H9 (cell line): Measurements from ENCODE around the gene VOPP1. TPM values are rescaled to one million over a fixed set of nuclear protein-coding genes. Genes with fewer than 3 reads are reported as not detected.

Source experiments
- DNase-seq: peaks from one replicate; pipeline ENCODE4 v3.0.0-alpha.2; 2017
- H2AFZ ChIP-seq: one replicate; pipeline ENCODE4 v1.6.1; 2013; ENCODE audit warnings: mild to moderate bottlenecking, low read length, control low read depth, moderate library complexity
- H2AK5ac ChIP-seq: 2 replicates; pipeline ENCODE4 v1.6.1; 2013; ENCODE audit warnings: low read length, control low read depth, mixed read lengths; ENCODE audit not compliant: insufficient read length
- H2BK120ac ChIP-seq: one replicate; pipeline ENCODE4 v1.6.1; 2013; ENCODE audit warnings: low read depth, mild to moderate bottlenecking, low read length, control low read depth, inconsistent platforms; ENCODE audit not compliant: poor library complexity, severe bottlenecking
- H2BK12ac ChIP-seq: 2 replicates; pipeline ENCODE4 v1.6.1; 2013; ENCODE audit warnings: low read length, control low read depth, mixed read lengths, low read depth; ENCODE audit not compliant: insufficient read length
- H2BK15ac ChIP-seq: 2 replicates; pipeline ENCODE4 v1.6.1; 2013; ENCODE audit warnings: low read depth, low read length, control low read depth
- H2BK20ac ChIP-seq: one replicate; pipeline ENCODE4 v1.6.1; 2013; ENCODE audit warnings: low read depth, mild to moderate bottlenecking, low read length, control low read depth, inconsistent platforms; ENCODE audit not compliant: poor library complexity, severe bottlenecking
- H2BK5ac ChIP-seq: 2 replicates; pipeline ENCODE4 v1.6.1; 2013; ENCODE audit warnings: low read length, control low read depth, mixed read lengths; ENCODE audit not compliant: insufficient read length
- H3K14ac ChIP-seq: 2 replicates; pipeline ENCODE4 v1.6.1; 2013; ENCODE audit warnings: low read length, control low read depth; ENCODE audit not compliant: insufficient read depth
- H3K18ac ChIP-seq: 2 replicates; pipeline ENCODE4 v1.6.1; 2013; ENCODE audit warnings: low read depth, mild to moderate bottlenecking, mixed read lengths, low read length, control low read depth; ENCODE audit not compliant: insufficient read length
- H3K23ac ChIP-seq: 2 replicates; pipeline ENCODE4 v1.6.1; 2013; ENCODE audit warnings: low read length, control low read depth, mixed read lengths, low read depth; ENCODE audit not compliant: insufficient read length
- H3K23me2 ChIP-seq: 2 replicates; pipeline ENCODE4 v1.6.1; 2013; ENCODE audit warnings: low read depth, mild to moderate bottlenecking, mixed read lengths, low read length, control low read depth; ENCODE audit not compliant: insufficient read length, poor library complexity, severe bottlenecking
- H3K27ac ChIP-seq: 2 replicates; pipeline ENCODE4 v1.5.1; 2013; ENCODE audit warnings: low read length, control low read depth, mixed read lengths, low read depth; ENCODE audit not compliant: insufficient read length
- H3K27me3 ChIP-seq: 2 replicates; pipeline ENCODE4 v1.6.1; 2013; ENCODE audit warnings: low read length, control low read depth, inconsistent platforms; ENCODE audit not compliant: insufficient read depth
- H3K4ac ChIP-seq: 2 replicates; pipeline ENCODE4 v1.6.1; 2013; ENCODE audit warnings: low read depth, mild to moderate bottlenecking, control low read depth, inconsistent platforms, low read length, moderate library complexity
- H3K4me1 ChIP-seq: 2 replicates; pipeline ENCODE4 v1.6.1; 2013; ENCODE audit warnings: low read length, control low read depth, inconsistent platforms; ENCODE audit not compliant: insufficient read depth
- H3K4me2 ChIP-seq: 2 replicates; pipeline ENCODE4 v1.6.1; 2013; ENCODE audit warnings: low read length, control low read depth, mixed read lengths; ENCODE audit not compliant: insufficient read length, insufficient read depth
- H3K56ac ChIP-seq: 2 replicates; pipeline ENCODE4 v1.6.1; 2013; ENCODE audit warnings: low read depth, mild to moderate bottlenecking, mixed read lengths, low read length, control low read depth; ENCODE audit not compliant: insufficient read length
- H3K79me1 ChIP-seq: 2 replicates; pipeline ENCODE4 v1.6.1; 2013; ENCODE audit warnings: low read depth, mild to moderate bottlenecking, moderate library complexity, low read length, control low read depth, inconsistent platforms; ENCODE audit not compliant: insufficient read depth, poor library complexity, severe bottlenecking
- H3K79me2 ChIP-seq: 2 replicates; pipeline ENCODE4 v1.6.1; 2013; ENCODE audit warnings: low read length, control low read depth, inconsistent platforms; ENCODE audit not compliant: insufficient read depth
- H3K9ac ChIP-seq: 2 replicates; pipeline ENCODE4 v1.6.1; 2013; ENCODE audit warnings: low read length, control low read depth, mixed read lengths; ENCODE audit not compliant: insufficient read length; ENCODE audit errors: extremely low read depth
- H3K9me3 ChIP-seq: one replicate; pipeline ENCODE4 v1.6.1; 2013; ENCODE audit warnings: low read depth, low read length, inconsistent platforms; ENCODE audit not compliant: control insufficient read depth
- H3T11ph ChIP-seq: one replicate; pipeline ENCODE4 v1.6.1; 2013; ENCODE audit warnings: mild to moderate bottlenecking, low read length, control low read depth, inconsistent platforms
- H4K20me1 ChIP-seq: one replicate; pipeline ENCODE4 v1.6.1; 2013; ENCODE audit not compliant: control insufficient read depth, insufficient read length, insufficient read depth
- H4K5ac ChIP-seq: 2 replicates; pipeline ENCODE4 v1.6.1; 2013; ENCODE audit warnings: low read depth, mild to moderate bottlenecking, mixed read lengths, low read length, control low read depth; ENCODE audit not compliant: insufficient read length
- H4K8ac ChIP-seq: replicated peaks from 2 replicates; pipeline ENCODE4 v1.6.1; 2013; ENCODE audit warnings: low read length, control low read depth, mixed read lengths, low read depth; ENCODE audit not compliant: insufficient read length
- H4K91ac ChIP-seq: 2 replicates; pipeline ENCODE4 v1.6.1; 2013; ENCODE audit warnings: low read depth, mild to moderate bottlenecking, moderate library complexity, mixed read lengths, low read length, control low read depth; ENCODE audit not compliant: insufficient read length
- H3K27ac Mint-ChIP-seq, 3 experiments: 2 replicates in 2 of 3; 3 replicates in 1 of 3; pipeline ENCODE4 v1.8.0; 2020 to 2021; ENCODE audit warnings: mixed read lengths in 3 of 3, mild to moderate bottlenecking in 1 of 3, moderate library complexity in 1 of 3
- H3K27me3 Mint-ChIP-seq: 2 replicates; pipeline ENCODE4 v1.8.0; 2021; ENCODE audit warnings: low read depth, mild to moderate bottlenecking, moderate library complexity, mixed read lengths
- H3K36me3 Mint-ChIP-seq, 3 experiments: 2 replicates in 2 of 3; 3 replicates in 1 of 3; pipeline ENCODE4 v1.8.0; 2020 to 2021; ENCODE audit warnings: low read depth in 3 of 3, mixed read lengths in 3 of 3; ENCODE audit not compliant: insufficient read depth in 1 of 3
- H3K4me1 Mint-ChIP-seq, 2 experiments: 2 replicates each; pipeline ENCODE4 v1.8.0; 2020; ENCODE audit warnings: mixed read lengths in 2 of 2
- H3K4me3 Mint-ChIP-seq, 2 experiments: 2 replicates in 1 of 2; 3 replicates in 1 of 2; pipeline ENCODE4 v1.8.0; 2020 to 2021; ENCODE audit warnings: mild to moderate bottlenecking in 2 of 2, mixed read lengths in 2 of 2, moderate library complexity in 1 of 2
- H3K9me3 Mint-ChIP-seq, 2 experiments: 2 replicates in 1 of 2; 3 replicates in 1 of 2; pipeline ENCODE4 v1.8.0; 2020; ENCODE audit warnings: mild to moderate bottlenecking in 2 of 2, mixed read lengths in 2 of 2, moderate library complexity in 1 of 2
- WGBS: extraction: QIAGEN DNeasy Blood & Tissue Kit; methylation state at CpG from one replicate; pipeline ENCODE4 v1.1.7; 2013; ENCODE audit warnings: missing lambda C conversion rate, low lambda C conversion rate, mixed read lengths; ENCODE audit not compliant: insufficient read length; ENCODE audit errors: extremely low coverage; 5-methylcytosine and 5-hydroxymethylcytosine counted together
- total RNA-seq: library from RNA; stranded (reverse); gene quantifications from 2 replicates; pipeline ENCODE4 v1.2.1, GENCODE V29; 2021
- TF ChIP-seq, protein P1 (sequence below): fragments of 200-600 bp; sonication (generic); conservative IDR thresholded peaks from 3 replicates; pipeline ENCODE4 v1.8.0; 2021; ENCODE audit warnings: antibody characterized with exemption, mild to moderate bottlenecking

The VOPP1 gene
- total RNA-seq, 1 experiment from 2014 or later: 55.7 TPM

DNA sequence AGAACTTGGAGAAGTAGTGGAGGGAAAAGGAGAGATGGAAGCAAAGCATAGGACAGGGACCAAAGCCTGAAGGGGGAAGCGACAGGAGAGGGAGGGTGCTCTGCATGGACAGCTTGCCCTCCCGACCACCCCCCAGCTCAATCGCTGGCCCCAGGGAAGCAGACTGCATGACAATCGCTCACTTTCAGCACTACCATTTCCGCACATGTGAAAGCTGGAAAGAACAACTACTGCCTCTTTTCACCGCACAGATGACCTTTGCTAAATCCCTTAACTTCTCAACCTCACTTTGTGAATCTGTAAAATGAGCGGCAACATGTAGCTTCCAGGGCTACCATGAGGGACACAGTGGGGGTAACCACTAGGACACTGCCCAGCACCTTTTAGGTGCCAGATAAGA lies 17.1 kb downstream of the VOPP1 start:
- Histone ChIP-seq H3K23me2 (no peaks in the 10 kb centered on the region), H3K18ac (no peak overlapping the region), H4K20me1 (no peaks in the 10 kb centered on the region), H3K4ac (no peak overlapping the region), H3K9me3 (no peaks in the 10 kb centered on the region), H3K4me2 (peak overlapping the region; percentile 77), H2BK12ac (no peak overlapping the region), H2BK15ac (no peak overlapping the region), H2BK20ac (no peak overlapping the region), H3K79me1 (peaks cover under 1% of the 10 kb centered on the region), H4K5ac (no peak overlapping the region), H3K23ac (no peak overlapping the region), H3K14ac (peak overlapping the region; percentile 78; the same call in 1 of the 2 replicates), H2AK5ac (no peak overlapping the region), H3K79me2 (peaks cover 19% of the 10 kb centered on the region; the same call in 1 of the 2 replicates), H2BK120ac (no peak overlapping the region), H4K8ac (no peak overlapping the region), H3K56ac (no peak overlapping the region), H2BK5ac (no peak overlapping the region), H3K27ac (no peak overlapping the region), H3K9ac (no peak overlapping the region), H2AFZ (no peak overlapping the region), H3T11ph (no peak overlapping the region), H3K27me3 (no peaks in the 10 kb centered on the region), H4K91ac (no peak overlapping the region), H3K4me1 (peaks cover 27% of the 10 kb centered on the region; the same call in 1 of the 2 replicates)
- peak overlapping the region; percentile 3 to 39; a peak in 4 of 5 replicates for H3K4me3 Mint-ChIP-seq
- no peaks in the 10 kb centered on the region; a peak in 1 of 5 replicates for H3K9me3 Mint-ChIP-seq
- DNase-seq: peak; percentile 59
- peaks cover 0 to 5% (median 3%) of the 10 kb centered on the region in 3 experiments; a peak in 2 of 7 replicates for H3K36me3 Mint-ChIP-seq
- no peaks in the 10 kb centered on the region; the same call in 1 of the 2 replicates for H3K27me3 Mint-ChIP-seq
- peak overlapping the region; percentile 2 to 87 (median 69); a peak in 4 of 7 replicates for H3K27ac Mint-ChIP-seq
- H3K4me1 Mint-ChIP-seq: peaks cover 73% of the 10 kb centered on the region in 2 experiments
- no CpG with 5 or more reads among the region's 7 CpGs for WGBS
- TF ChIP-seq, protein P1, sequence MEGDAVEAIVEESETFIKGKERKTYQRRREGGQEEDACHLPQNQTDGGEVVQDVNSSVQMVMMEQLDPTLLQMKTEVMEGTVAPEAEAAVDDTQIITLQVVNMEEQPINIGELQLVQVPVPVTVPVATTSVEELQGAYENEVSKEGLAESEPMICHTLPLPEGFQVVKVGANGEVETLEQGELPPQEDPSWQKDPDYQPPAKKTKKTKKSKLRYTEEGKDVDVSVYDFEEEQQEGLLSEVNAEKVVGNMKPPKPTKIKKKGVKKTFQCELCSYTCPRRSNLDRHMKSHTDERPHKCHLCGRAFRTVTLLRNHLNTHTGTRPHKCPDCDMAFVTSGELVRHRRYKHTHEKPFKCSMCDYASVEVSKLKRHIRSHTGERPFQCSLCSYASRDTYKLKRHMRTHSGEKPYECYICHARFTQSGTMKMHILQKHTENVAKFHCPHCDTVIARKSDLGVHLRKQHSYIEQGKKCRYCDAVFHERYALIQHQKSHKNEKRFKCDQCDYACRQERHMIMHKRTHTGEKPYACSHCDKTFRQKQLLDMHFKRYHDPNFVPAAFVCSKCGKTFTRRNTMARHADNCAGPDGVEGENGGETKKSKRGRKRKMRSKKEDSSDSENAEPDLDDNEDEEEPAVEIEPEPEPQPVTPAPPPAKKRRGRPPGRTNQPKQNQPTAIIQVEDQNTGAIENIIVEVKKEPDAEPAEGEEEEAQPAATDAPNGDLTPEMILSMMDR: no peak
